GM18868 (cell line): ENCODE measurements around the gene ZNF611.
A peak's percentile ranks its signal among the peaks of the same experiment; 100 is the strongest.
"Not testable (repeated sequence)": the region's sequence is repeated elsewhere in the genome, so short reads cannot be mapped to it uniquely, and the experiment has no call there.

Experiments used
- ATAC-seq: cut with Tn5 transposase; IDR thresholded peaks from one replicate; pipeline ENCODE4 v1.9.1; 2021; ENCODE audit warnings: mild to moderate bottlenecking, moderate library complexity; ENCODE audit not compliant: unreplicated experiment

Gene ZNF611

DNA sequence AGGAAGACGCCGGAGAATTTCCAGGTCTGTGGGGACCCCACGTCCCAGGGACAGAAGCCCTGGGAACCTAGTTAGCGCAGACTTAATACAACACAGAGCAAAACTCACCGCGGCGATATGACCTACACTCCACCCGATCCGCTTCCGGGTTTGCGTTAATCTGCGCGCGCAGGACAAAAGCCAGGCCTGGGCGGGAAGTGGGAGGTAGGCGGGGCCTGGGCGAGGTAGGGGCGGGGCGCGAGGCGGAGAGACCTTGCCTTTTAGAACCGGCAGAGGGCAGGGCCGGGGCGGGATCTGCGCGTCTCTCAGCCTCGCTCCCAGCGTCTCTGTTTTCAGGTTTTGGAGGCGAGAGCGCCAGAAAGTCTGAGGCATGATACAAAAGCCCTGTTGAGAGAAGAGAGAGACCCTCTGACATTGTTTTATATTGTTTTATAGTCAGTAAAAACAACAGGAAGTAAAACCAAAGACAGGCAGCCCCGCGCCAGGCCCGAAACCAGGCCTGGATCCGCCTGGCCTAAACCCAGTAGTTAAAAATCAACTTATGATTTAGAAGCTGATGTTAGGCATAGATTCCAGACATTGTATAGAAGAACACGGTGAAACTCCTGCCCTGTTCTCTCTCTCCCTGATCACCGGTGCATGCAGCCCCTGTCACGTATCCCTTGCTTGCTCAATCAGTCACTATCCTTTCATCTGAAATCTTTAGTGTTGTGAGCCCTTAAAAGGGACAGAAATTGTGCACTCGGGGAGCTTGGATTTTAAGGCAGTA, at the start of gene ZNF611:
ZNF611 (minus strand) TSS at position 152 of the 769 bp plus-strand sequence. CDS start 19,150 bp downstream, outside the sequence.
- peak; percentile 93 for ATAC-seq

DNA sequence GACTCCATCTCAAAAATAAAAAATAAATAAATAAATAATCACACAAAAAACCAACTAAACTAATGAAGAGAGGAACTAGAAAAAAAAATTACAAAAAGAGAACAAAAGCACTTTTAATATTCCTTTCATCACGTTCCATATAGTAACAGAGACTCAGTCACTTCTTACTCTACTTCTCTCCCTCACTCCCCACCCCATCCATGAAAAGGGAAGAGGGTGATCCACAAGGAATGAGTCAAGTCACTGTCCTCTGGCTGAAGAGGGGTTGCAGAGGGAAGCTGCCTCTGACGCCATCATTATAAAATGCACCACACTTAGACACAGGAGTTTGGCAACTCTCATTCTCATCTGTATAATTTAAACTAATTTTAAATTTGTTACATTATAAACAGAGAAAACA, 48.0 kb upstream of the ZNF611 start:
- ATAC-seq, result not testable (repeated sequence)

GRCh38 chr19:52778811-52779210, 44.0 kb upstream of the ZNF611 start:
- no peak for ATAC-seq

- not testable (repeated sequence) for ATAC-seq
These were observed 21.6 kb upstream of the ZNF611 start for GRCh38 chr19:52756447-52756846.

DNA sequence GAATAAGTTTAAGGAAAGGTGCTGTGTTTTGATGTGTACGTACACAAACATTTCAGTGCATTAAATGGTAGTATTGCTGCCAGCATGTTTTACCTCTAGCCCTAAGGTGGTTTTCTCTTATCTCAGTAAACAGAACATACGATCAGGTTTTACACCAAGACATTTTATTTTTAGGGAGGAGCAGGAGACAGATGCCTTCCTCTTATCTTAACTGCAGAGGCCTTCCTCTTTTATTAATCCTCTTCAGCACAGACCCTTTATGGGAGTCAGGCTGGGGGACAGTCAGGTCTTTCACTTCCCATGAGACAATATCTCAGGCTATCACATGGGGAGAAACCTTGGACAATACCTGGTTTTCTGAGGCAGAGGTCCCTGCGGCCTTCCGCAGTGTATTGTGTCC, 14.9 kb upstream of the ZNF611 start:
- no peak for ATAC-seq

DNA sequence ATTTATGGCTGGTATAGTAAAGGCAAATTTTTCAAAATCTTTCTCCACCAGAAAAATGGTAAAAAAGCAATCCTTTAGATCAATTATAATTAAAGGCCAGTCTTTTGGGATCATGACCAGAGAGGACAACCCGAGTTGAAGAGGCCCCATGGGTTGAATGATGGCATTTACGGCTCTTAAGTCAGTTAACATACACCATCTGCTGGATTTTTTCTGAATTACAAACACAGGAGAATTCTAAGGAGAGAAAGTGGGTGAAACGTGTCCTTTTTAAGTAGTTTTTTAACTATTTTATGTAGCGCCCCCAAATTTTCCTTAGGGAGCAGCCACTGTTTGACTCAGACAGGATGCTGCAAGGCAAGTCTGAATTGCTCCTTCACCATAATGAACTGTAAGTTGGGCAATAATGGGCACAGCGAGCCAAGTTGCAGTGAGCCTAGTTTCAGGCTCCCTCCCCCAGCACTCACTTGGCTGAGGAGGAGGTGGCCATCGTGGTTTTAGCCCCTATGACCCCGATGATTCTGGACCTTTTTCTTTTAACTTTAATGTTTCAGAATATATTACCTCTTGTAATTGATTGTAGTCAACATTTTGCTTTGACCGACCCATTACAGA, 13.6 kb upstream of the ZNF611 start:
- no peak for ATAC-seq

DNA sequence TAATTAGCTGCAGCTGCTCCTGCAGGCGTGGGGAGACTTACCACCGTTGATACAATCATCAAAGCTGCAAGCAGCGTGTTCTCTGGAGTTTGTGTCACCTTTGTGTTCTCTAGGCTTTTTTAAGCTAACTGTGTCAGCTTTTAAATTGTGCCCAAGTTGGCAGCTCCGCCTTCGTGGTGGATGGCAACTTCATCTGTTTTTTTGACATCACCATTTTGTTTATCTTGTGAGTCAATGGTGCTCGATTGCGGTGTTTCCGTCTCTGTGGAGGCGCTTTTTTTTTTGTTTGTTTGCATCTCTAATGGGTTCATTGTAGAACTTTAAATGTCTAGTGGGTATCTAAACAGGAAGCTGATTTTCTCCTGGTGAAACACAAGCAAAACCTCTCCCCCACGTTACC, 11.1 kb upstream of the ZNF611 start:
- not testable (repeated sequence) for ATAC-seq

DNA sequence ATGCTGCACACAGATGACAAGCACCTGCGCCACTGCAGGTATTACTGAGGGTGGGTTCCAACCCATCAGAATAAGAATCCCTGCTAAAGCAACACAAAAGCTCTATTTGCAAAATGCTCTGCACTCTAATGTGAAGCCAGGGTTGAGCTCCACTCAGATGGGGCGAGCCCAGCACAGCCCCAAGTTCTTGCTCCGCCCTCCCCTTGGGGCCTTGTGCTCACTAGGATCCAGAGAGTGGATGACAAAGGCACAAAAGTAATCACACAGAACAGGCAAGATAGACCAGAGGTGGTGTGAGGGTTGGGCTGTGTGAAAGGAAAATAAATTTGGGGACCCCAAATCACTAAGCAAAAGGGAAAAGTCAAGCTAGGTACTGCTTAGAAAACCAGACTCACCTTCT, 8.2 kb upstream of the ZNF611 start:
- no peak for ATAC-seq

- no peak for ATAC-seq
These were observed 7.7 kb upstream of the ZNF611 start for GRCh38 chr19:52742516-52742915.

- no peak for ATAC-seq
These were observed 7.2 kb upstream of the ZNF611 start for GRCh38 chr19:52741951-52742485.

- not testable (repeated sequence) for ATAC-seq
These were observed 6.5 kb upstream of the ZNF611 start for GRCh38 chr19:52741371-52741770.

DNA sequence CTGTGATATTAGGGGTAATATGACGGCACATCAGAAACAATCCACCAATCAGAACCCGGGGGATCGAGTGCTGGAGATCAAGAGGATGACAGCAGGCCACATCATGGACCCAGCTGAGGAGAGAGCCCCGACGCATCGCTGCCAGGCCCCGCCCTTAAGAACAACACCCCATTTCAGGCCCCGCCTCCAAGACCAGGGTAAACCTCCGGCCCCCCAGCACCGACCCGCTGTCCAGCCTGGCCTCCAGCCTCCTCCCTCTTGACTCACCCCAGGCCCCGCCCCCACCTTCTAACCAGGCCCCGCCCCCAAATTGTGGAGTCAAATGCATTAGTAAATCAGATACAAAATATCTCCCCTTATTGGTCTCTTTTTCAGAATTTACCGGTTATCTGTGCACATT, 4.7 kb upstream of the ZNF611 start:
- no peak for ATAC-seq

DNA sequence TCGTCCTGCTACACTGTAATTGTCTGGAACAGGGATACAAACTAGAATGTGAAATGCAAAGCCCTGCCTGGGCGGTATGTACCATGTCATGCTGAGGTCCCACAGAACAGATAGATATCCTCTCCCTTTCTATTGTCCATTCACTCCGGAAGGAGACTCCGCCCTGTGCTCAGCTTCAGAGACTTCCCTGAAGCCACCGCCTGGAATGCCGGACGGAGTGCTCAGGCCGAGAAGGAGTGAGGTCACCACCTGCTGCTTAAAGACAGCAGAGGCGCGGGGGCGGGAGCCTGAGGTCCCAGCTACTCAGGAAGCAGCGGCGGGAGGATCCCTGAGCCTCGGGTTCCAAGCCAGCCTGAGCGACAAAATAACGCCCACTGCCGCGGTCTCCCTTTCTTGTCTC, 890 bp upstream of the ZNF611 start:
- no peak for ATAC-seq

GRCh38 chr19:52734331-52734892, 432 bp downstream of the ZNF611 start:
- ATAC-seq, result no peak

- not testable (repeated sequence) for ATAC-seq
These were observed 8.8 kb downstream of the ZNF611 start for GRCh38 chr19:52726051-52726450.

- ATAC-seq, result no peak
These were observed 9.3 kb downstream of the ZNF611 start for GRCh38 chr19:52725528-52725961.

DNA sequence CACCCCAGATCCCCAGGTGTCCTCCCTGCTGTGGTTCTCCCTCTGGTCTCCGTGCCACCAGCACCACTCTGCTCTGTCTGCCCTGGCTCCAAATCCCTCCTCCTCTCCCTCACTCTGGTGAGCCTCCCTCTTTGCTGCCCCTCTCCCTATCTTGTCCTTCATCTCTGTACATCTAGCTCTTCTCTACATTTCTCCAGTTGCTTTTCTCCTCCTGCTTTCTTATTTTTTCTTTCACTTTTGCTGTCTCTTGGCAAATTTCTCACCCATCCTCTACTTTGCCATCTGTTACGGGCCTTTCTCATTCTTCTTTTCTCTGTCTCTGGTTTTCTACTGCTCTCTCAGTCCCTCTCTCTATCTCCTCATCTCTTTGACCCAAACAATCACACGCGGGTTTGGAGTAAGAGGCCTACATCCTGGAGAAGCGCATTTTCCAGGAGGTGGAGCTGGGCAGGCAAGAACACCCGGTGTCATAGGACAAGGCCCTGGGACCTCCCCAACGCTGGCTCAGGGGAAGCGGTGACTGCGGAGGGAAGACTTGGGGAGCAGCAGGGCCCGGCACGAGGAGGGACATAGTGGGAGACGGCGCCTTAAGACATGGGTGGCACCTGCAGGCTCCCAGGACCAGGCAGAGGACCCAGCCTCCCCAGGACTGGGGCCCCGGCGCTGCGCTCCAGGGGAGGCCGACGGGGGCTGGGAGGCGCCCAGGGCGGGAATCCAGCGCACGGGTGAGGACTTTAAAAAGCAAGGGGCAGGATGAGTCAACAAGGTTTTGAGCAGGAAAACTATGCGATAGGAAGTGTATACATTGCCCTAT, 9.9 kb downstream of the ZNF611 start:
- no peak for ATAC-seq

DNA sequence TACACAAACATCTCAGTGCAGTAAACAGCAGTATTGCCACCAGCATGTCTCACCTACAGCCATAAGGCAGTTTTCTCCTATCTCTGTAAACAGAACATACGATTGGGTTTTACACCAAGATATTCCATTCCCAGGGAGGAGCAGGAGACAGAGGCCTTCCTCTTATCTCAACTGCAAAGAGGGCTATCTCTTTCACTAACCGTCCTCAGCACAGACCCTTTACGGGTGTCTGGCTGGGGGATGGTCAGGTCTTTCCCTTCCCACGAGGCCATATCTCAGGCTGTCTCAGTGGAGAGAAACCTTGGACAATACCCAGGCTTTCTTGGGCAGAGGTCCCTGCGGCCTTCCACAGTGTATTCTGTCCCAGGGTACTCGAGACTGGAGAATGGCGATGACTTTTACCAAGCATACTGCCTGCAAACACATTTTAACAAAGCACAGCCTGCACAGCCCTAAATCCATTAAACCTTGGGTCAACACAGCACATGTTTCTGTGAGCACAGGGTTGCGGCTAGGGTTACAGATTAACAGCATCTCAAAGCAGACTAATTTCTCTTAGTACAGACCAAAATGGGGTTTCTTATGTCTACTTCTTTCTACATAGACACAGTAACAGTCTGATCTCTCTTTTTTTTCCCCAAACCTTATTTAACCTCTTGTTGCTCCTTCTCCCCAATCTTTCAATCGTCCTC, 10.8 kb downstream of the ZNF611 start:
- ATAC-seq, result not testable (repeated sequence)

- no peak for ATAC-seq
These were observed 12.5 kb downstream of the ZNF611 start for GRCh38 chr19:52722062-52723003.
